22Rv1 (cell line): ENCODE data around the gene SDK1.

Experiments
- CTCF ChIP-seq: fragments of 450-650 bp; IDR thresholded peaks from 2 replicates; pipeline ENCODE4 v1.5.1; 2017; ENCODE audit warnings: mild to moderate bottlenecking
- ZFX ChIP-seq: fragments of 450-650 bp; IDR thresholded peaks from 2 replicates; pipeline ENCODE4 v1.6.1; 2017; ENCODE audit warnings: antibody characterized with exemption, borderline replicate concordance

- TF ChIP-seq CTCF (no peak), ZFX (no peak)
These were observed 494.1 kb downstream of the SDK1 start for GRCh38 chr7:3795141-3795540.
